Hepatocyte (in vitro differentiated cells): ENCODE data around the gene CD1D.
"Not testable (repeated sequence)": the region's sequence is repeated elsewhere in the genome, so short reads cannot be mapped to it uniquely, and the experiment has no call there.

Experiments
- EZH2 ChIP-seq: fragments of 200-600 bp; sonication (generic); IDR thresholded peaks from 2 replicates; pipeline ENCODE4 v1.6.1; 2016; ENCODE audit warnings: antibody characterized with exemption, mild to moderate bottlenecking, borderline replicate concordance
- EZH2phosphoT487 ChIP-seq: fragments of 200-600 bp; sonication (generic); IDR thresholded peaks from one replicate; pipeline ENCODE4 v1.6.1; 2018; ENCODE audit warnings: antibody characterized with exemption, mild to moderate bottlenecking, low read depth, moderate library complexity; ENCODE audit not compliant: unreplicated experiment, severe bottlenecking
- TF ChIP-seq, protein P1 (sequence below): fragments of 200-600 bp; sonication (generic); IDR thresholded peaks from 2 replicates; pipeline ENCODE4 v1.5.1; 2016; ENCODE audit warnings: antibody characterized with exemption, mild to moderate bottlenecking; ENCODE audit not compliant: poor library complexity

GRCh38 chr1:158223445-158223844 is 42.8 kb downstream of the CD1D start:
- TF ChIP-seq, protein P1, sequence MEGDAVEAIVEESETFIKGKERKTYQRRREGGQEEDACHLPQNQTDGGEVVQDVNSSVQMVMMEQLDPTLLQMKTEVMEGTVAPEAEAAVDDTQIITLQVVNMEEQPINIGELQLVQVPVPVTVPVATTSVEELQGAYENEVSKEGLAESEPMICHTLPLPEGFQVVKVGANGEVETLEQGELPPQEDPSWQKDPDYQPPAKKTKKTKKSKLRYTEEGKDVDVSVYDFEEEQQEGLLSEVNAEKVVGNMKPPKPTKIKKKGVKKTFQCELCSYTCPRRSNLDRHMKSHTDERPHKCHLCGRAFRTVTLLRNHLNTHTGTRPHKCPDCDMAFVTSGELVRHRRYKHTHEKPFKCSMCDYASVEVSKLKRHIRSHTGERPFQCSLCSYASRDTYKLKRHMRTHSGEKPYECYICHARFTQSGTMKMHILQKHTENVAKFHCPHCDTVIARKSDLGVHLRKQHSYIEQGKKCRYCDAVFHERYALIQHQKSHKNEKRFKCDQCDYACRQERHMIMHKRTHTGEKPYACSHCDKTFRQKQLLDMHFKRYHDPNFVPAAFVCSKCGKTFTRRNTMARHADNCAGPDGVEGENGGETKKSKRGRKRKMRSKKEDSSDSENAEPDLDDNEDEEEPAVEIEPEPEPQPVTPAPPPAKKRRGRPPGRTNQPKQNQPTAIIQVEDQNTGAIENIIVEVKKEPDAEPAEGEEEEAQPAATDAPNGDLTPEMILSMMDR: not testable (repeated sequence)
- not testable (repeated sequence) for TF ChIP-seq EZH2, EZH2phosphoT487
